Endometrium (tissue), 2 donors: Measurements from ENCODE around the gene KCNG2.

Source experiments
- FAIRE-seq: peaks from 2 replicates; lab custom pipeline; 2012; peaks lifted over from hg19 to GRCh38; lab: Jason Lieb, UNC
- donor health status: control.
- donor health status: control.

KCNG2 gene

GRCh38 chr18:79785831-79786230 lies 11.9 kb upstream of the KCNG2 start:
- no peak for FAIRE-seq

DNA sequence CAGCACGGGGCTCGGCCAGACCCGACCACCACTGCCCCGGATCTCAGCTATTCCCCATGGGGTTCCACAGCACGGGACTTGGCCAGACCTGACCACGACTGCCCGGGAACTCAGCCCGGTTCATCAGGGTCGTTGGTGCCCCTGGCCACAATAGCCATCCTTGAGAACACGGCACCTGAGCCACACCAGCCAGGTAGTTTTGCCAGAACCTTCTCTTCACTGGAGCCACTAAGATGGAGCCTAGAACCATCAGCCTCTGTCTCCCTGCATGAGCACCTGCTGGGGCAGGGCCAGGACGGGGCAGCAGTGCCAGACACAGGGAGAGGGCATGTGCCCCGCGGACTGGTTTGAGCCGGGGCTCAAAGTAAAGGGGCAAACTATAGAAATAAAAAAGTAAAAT lies 11.4 kb upstream of the KCNG2 start:
- no peak for FAIRE-seq

DNA sequence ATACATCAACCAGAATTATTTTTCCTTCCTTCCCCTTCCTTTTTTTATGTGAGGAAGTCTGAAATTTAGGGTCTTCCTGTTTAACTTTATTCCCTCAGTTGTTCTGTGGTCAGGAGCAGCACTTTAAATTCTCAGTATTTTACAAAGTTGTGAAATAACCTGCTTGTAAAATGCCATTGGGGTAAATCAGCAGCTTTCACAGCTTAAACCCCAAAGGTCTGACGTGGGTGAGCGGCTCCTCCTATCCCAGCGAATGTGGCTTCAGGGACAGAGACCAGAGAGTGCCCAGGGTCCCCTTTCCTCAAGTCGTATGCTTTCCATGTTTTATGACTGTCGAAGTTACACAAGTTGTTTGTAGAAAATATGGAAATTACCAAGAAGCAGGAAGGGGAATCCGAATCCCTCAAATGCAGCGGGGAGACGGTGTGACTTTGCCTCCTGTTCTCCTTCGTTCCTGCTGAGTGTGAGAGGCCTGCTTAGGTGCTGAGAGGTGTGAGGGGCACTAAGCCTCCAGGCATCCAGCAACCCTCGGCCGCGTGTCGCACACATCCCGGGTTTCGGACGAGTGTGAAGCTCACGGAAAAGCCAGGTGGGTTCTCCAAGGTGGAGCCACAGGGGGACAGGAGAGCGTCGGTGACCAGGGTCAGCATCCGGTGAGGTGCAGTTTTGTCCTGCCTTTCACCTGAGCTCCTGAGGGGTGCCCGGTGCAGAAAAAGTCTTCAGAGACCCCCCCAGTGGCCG lies 10.8 kb upstream of the KCNG2 start:
- FAIRE-seq = no peak

DNA sequence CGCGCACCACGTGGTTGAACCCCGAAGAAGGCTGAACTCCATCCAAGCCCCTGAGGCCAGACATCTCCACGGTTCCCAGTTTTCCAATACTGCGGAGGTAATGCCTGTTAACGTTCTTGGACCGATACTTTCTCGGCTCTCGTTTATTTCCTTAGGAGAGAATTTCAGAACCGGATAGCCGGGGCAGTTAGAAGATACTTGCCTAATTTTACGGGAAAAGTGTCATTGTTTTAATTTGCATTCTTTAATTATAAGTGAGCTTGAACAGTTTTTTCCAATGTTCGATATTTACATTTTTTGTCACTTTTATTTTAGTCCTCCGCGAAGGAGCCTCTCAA lies 10.2 kb upstream of the KCNG2 start:
- FAIRE-seq = no peak

- no peak for FAIRE-seq
Measured at GRCh38 chr18:79787865-79788733, 9.6 kb upstream of the KCNG2 start.

GRCh38 chr18:79788734-79789085 lies 9.0 kb upstream of the KCNG2 start:
- FAIRE-seq = no peak

- FAIRE-seq = no peak
Measured at GRCh38 chr18:79789091-79789891, 8.4 kb upstream of the KCNG2 start.

DNA sequence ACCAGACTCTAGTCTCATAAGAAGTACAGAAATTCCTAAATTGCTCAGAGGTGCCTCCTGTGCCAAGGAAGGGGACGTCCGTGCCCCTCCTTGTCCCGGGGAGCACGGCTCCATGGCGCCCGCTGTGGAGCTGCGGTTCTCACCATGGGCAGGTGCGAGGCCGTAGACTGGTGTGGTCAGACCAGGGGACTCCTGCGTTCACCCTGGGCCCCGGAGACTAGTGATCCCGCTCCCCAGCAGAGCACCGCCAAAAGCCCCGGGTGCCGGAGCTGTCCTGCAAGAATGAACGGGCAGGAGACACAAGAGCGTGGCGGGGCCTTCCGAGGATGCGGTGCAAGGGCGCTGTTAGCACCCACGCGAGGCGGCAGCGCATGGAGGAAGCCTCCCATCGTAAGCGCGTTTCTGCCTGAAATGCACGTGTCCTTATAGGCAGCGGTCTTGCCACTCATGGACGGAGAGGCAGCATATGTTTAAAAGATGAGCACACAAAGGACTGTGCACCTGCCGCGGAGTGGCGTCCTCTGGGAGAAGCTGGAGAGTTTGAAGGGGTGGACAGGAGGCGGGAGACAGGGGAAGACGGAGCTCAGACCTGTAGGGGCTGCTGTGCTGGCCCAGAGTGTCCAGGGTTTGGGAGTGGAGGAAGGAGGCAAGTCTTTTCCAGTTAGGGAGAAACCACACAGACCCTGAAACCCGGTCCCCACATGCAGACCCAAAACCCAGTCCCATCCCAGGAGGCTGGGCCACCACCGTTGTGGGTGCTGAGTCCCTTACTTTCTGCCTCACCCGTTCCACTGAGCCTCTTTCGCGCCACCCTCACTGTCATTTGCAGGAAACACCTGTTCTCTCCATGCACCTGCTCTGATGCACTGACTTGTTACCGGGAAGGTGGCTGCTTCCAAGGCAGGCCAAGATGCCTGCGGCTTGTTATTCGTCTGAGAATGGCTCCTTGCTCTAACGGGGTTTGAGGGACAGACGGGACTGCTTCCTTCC lies 7.5 kb upstream of the KCNG2 start:
- no peak for FAIRE-seq

GRCh38 chr18:79790996-79791972 lies 6.5 kb upstream of the KCNG2 start:
- FAIRE-seq = no peak

DNA sequence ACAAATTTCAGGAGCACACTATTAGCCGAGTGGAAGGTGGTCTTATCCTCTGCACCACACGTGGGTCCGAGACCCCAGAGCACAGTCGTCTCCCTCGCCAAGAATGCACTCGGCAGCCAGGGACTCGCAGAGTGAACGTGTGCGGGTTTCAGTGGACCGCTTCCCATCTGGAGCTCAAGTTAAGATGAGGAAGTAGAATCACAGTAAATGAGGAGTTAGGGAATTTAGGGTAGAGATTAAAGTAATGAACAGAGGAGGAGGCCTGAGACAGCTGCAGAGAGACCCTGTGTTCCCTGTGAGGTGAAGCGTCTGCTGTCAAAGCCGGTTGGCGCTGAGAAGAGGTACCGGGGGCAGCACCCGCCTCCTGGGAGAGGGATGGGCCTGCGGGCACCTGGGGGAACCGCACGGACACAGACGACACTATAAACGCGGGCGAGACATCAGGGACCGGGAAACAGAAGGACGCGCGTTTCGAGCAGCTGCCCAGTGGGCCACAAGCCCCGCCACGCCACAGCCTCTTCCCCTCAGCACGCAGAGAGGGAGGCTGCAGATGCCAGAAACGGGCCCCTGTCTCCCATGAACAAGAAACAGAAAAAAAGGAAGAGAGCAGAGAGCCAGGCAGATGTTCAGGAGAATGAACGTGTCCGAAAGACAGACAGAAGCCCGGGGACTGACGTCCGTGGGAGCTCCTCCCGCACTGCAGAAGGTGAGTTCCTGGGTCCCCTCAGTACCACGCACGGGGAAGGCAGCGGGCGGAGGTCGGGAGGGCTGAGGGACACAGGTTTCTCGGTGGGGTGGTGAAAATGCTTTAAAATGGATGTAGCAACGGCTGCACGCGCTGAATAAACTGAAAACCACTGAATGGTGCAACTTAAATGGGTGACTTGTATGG lies 5.4 kb upstream of the KCNG2 start:
- no peak for FAIRE-seq

DNA sequence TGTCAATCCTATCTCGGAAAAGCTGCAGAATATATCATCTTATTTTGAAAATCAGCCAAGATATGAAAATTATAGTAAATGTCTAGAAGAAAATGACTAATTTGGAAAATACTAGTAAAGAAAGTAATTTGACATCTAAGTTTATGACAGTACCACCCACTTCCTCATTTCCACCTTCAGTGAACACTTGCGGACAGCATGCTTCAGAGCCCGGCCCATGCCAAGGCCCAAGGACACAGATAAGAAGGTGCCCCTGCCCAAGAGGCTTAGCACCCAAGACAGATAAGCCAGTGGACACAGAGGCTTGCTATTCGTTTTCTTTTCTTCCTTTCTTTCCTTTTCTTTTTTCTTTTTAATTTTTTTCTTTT lies 4.8 kb upstream of the KCNG2 start:
- no peak for FAIRE-seq

GRCh38 chr18:79794846-79795245 lies 2.9 kb upstream of the KCNG2 start:
- no peak for FAIRE-seq

- FAIRE-seq = no peak
Measured at GRCh38 chr18:79795446-79795845, 2.3 kb upstream of the KCNG2 start.

DNA sequence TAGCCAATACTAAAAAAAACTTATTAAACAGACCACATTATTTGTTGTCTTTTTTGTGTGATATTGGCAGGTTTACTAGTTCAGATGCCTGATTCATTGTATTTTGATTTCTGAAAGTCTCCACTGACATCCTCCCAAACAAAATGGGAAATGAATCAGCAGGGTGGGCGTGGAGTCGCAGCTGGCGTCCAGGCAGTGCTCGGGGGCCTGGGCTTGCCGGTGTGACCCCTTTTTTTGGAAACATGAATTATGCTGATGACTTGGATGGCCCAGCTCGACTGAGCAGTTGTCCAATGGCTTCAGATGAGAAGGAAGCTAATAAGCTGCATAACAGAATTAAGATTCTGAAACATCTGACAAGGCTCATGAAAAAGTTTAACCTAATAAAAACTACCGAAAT lies 1.7 kb upstream of the KCNG2 start:
- no peak for FAIRE-seq

- no peak for FAIRE-seq
Measured at GRCh38 chr18:79796531-79797405, 970 bp upstream of the KCNG2 start.

DNA sequence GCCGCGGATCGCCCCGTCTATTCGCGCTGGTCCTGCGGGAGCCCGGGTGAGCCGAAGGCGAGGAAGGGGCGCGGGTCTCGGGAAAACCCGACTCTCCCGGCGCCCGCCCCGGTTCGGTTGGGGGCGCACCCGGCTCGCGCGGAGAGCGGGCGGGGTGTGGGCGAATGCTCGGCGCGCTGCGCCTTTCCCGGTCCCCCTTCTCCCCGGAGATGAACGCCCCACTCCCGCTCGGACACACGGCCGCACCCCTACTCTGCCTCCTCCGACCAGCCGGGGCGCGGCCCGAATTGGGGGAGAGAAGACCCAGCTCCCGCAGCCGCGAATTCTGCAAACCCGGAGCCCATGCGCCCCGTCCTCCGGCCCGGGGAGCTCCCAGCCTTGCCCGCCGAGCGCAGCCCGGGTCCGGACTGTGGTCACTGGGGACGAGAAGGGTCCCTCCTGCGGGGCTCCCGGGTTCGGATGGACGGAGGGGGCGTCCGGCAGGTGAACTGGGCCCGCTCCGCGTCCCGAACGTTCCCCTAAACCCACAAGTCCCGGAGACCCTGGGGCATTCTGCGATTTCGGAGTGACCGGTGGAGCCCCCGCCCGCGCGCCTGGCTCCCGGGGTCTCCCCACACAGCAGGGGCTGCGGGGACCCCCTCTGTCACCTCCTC lies 734 bp downstream of the KCNG2 start:
- no peak for FAIRE-seq

- no peak for FAIRE-seq
Measured at GRCh38 chr18:79798999-79799370, 1.2 kb downstream of the KCNG2 start.
